NCI-H82 (cell line): ENCODE data around the gene XKR7.

Experiments
- DNase-seq: peaks from one replicate; lab custom pipeline; 2025; lab: John Stamatoyannopoulos, UW

XKR7 gene

DNA sequence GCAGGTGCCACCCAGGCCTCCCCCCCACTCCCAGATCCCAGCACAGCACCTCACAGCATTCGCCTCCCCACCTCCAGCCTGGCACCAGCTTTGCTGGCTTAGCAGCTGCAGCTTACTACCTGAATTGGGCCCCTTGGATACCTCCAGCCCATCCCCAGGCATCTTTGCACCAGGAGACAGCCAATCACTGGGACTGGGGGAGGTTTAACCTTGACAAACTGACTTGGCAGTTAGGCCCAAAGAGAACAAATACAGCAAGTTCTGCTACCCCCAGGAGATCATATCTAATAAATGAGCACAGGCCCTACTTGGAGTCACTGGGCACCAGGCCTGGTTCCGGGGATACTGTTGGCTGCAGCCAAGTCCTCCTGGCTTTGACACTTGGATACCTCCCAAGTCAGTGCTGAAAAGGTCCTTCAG, 24.9 kb upstream of the XKR7 start:
- no peak for DNase-seq

DNA sequence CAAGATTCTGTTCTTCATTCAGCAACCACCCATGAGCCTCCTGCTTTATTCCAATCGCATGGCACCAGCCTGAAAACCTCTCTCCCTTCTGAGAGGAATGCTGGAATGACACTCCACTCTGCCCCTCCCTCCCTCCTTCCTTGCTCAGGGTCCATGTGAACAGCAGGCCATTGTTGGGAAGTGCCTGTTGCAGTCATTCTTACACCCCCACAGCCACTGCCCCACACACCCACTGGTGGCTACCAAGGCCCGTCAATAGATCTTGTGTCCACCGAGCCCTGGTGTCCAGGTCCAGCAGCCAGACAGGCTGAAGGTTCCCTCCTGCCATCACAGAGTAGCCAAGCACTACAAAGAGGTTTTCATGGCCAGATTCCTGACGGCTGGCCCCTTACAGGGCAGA, 22.6 kb upstream of the XKR7 start:
- no peak for DNase-seq

DNA sequence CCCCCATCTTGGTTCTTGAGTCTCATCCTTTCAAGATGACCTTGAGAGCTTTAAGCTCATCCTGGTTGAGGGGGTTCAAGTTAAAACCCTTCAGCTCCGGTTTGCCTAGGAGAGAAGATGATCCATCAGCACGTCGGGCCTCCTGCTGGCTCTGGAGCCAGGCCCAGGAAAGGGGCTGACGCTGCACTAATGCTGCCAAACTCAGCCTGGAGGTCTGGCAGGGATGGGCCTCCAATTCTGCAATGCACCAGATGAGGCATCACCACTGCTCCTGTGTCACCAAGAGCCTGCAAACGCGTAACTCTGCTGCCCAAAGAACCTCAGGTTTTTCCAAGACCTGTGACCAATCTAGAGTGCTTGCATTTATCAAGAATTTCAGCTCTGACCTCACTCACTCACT, 22.2 kb upstream of the XKR7 start:
- no peak for DNase-seq

DNA sequence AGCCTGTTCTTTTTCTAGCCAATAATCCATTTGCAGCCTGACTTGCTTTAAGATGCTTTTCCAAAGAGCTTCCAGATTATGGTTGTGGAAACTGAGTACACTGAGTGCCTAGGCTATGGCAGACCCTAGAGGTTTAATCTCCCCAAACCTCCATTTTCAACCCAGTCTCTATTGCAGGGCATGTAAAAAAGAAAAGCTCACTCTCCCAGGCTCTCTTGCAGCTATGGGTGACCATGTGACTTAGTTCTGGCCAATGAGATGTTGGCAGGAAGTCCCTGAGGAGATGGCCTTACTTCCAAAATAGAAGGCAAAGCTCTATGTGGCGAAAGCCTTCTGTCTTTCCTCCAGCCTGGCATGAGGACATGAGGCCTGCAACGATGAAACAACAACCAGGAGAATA, 19.9 kb upstream of the XKR7 start:
- no peak for DNase-seq

DNA sequence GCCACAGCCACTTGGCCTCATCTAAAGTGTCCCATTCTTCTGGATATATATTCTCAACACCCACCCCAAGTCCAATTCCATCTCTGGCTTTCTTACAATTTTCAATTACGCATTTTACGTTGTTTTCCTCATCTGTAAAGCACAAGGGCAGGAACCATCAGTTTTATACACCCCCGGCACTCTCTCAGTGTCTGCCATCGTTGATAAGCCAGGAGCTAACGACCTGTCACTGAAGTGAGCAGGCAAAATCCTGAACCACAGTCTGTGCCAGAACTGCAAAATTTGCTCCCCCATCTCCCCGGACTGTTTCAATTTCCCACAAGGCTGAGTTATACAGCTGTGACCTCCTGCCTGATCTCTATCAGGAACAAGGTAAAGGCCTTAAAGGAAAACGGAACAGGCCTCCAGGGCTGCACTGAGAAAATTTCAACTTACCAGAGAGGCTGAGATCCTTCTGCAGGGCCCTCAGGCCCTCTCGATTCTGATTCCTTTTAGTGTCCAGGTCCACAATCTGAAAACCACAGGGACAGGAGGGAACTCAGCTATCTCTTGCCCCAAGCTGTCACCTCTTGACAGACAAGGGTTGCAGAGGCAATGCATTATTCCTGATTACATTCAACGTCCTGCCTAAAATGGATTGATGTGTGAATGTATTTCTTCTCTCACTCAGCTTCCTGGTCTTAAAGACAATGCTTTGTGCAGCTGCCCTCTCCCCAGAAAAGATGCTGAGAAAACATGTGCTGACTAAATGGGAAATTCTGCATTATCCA, 17.9 kb upstream of the XKR7 start:
- no peak for DNase-seq

DNA sequence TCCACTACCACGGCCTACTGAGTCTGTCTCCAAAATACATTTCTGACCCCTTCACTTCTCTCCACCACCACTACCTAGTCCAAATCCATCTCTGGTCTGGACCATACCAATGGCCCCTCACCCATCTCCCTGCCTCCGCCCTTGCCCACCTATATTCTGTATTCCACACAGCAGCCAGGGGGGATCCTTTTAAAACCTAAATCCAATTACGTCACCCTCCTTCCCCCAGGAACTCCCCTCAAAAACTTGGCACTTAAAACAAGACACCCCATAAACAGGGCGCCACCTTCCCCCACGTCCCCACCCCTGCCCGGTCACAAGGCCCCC, 16.8 kb upstream of the XKR7 start:
- no peak for DNase-seq

DNA sequence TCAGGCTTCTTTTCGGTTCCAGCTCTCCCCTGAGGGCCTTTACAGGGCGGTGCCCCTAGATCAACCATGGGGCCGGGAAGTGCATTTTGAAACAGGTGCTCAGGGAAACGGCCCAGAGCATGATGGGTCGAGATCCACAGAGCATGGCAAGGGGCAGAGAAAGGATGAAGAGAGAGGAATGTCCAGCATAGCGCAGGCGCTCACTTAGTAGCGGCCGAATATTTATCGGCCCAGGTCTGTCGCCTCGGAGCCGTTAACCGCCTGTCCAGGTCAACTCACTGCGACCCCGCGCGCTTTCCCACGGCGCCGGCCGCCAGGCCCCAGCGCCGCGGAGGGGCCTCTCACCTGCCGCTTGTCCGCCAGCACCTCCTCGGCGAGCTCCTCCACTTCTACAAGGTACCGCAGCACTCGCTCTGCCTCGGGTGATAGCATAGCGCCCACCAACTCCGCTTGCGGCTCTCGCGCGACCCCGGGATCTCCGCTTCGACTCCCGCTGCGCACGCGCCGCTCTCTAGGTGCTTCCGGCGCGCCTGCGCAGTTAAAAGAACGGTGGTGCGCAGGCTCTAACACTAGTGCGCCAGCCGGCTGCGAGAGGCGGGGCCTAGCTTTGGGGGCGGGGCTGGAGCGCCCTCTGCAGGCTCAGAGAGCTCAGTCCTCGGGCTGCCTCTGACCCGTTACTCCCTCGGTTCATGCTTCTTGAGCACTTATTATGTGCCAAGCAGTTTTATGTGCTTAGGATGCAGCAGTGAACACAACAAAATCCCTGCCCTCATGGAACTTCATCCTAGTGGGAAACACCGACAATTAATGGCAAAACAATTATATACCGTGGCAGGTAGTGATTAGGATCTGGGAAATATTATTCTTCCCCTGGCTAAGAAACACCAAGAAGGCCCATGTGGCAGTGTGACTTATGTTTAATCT, 16.2 kb upstream of the XKR7 start, which contains the start of gene PDRG1:
Gene PDRG1, minus strand, starts transcription at position 517 of the 924 bp plus-strand sequence. Its CDS starts 85 bp downstream, at position 432.
- DNase-seq: peak; percentile 99

DNA sequence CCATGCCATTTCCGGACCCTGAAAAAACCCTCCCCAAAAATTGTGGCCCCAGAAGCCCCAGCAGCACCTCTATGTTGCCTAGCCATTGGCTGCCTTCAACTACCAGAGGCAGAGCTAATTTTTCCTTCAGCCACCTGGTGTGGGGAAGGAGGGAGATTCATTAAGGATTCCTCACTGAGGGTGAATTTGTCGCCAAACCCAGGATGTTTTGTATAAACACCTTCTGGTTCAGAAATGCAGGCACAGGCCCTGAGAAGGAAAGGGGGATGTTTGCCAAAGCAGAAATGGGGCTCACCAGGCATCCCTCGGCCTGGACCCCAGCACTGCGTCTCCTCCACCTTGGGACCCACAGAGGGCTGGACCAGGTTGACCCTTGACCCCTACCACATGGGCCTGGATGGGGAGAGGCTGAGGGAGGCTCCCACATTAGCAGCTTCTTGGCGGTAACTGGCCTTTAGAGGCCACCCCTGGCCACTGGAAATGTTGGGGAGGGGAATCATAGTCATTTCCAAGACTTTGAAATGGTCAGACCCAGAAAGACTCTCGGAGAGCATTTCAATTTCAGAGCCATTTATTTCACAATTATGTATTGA, 14.3 kb upstream of the XKR7 start:
- no peak for DNase-seq

DNA sequence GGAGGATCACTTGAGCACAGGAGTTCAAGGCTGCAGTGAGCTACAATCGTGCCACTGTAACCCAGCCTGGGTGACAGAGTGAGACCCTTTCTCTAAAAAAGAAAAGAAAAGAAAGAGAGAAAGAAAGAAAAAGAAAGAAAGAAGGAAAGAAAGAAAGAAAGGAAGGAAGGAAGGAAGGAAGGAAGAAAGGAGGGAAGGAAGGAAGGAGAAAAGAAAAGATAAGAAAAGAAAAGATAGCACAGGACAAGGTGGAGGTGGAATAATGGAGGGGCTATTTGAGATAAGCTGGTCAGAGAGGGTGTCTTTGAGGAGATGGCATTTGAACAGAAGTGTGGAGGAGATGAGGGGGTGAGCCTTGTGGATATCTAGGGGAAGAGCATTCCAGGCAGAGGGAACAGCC, 13.5 kb upstream of the XKR7 start:
- DNase-seq: no peak

DNA sequence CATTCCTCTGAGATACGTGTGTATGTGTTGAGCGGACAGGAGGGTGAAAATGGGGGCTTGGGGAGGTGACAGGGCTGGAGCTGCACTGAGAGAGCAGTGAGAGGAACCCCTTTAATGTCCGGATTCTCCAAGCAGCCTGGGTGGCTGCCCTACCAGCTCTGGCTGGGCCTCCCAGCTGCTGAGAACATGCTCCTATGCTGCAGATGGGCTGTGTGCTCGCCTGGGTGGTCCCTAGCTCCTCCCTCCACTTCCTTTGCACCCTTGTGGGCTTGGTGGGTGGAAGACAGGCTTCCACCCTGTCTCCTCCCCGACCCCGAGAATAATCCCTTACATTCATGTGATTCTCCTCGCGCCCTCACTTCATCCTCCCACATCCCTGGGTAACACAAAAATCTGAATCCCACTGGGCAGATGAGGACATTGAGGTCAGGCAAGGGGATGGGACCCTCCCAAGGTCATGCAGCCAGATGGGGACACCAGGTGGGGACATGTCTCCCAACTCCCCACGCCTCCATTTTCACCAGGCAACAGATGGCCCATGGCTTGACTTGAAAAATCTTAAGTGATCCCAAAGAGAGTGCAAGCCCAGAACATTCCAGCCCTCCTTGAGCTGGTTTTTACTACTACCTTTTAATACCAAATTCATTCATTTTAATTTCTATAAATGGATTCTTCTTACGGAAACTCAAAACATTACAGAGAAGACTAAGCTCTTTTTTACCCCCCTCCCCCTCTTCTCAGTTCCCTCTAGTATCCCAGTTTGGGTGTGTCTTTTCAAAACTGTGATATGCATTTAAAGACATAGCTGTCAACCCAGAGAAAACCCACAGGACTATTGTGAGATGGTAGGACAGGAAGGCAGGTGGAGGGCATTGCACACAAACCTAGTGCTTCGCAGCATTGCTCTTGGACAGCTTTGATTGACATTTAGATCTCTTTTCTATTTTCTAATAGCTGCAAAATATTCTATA, 11.1 kb upstream of the XKR7 start:
- DNase-seq: peak; percentile 97

DNA sequence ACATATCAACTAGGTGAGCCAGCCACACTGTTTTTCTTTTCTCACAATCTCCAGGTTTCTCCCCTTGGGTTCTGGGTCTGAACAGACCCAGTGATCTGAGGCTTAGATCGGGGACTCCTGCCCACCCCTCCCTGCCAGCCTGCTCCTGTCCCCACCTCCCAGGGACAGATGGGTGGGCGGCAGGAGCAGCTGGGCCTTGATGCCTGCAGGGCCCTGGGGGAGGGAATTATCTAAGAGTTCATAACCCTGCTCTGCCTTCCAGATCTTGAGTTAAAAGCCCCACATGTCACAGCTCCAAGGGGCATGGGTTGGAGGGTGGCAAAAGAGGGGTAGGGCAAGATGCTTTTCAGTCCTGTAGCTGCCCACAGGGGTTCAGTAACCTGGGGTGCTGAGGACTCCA, 5.2 kb upstream of the XKR7 start:
- peak; percentile 98 for DNase-seq

DNA sequence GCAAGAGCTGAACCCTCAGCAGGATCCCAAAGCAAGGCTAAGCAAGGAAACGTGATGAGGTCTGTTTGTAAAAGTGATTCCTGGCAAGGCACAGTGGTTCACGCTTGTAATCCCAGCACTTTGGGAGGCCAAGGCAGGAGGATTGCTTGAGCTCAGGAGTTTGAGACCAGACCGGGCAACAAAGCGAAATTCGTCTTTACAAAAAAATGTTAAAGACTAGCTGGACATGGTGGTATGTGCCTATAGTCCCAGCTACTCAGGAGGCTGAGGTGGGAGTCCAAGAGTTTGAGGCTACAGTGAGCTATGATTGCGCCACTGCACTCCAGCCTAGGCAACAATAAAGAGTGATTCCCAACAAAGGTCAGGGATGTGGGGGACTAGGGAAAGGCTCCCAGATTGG, 4.1 kb upstream of the XKR7 start:
- DNase-seq: no peak

DNA sequence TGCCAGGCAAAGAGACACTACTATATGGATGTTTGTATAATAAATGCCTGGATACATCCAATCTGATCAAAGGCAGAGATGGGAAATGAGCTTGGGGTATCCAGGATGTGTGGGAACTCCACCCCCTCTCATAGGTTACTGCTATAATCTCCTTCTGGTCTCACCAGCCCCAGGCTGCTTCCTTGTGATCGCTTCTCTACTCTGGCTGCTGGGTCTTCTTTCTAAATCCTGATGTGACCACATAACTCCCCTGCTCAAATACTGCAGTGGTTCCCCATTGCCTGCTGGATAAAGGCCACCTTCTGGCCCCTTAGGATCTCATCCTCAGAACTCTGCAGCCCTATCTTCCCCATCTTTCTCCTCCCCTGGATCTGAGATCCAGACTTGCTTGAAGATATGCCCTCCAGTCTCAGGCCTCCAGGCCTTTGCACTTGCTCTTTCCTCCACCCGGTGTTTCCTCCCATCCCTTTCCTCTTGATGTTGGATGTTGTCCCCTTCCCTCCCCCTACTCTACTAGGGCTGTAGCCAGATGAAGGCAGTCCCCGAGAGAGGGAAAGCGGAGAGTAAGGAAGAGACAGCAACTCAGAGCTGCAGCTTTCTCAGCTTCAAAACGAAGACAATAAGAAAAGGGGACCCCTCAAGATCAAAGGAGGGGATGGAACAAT, 828 bp upstream of the XKR7 start:
- DNase-seq: peak; percentile 79

DNA sequence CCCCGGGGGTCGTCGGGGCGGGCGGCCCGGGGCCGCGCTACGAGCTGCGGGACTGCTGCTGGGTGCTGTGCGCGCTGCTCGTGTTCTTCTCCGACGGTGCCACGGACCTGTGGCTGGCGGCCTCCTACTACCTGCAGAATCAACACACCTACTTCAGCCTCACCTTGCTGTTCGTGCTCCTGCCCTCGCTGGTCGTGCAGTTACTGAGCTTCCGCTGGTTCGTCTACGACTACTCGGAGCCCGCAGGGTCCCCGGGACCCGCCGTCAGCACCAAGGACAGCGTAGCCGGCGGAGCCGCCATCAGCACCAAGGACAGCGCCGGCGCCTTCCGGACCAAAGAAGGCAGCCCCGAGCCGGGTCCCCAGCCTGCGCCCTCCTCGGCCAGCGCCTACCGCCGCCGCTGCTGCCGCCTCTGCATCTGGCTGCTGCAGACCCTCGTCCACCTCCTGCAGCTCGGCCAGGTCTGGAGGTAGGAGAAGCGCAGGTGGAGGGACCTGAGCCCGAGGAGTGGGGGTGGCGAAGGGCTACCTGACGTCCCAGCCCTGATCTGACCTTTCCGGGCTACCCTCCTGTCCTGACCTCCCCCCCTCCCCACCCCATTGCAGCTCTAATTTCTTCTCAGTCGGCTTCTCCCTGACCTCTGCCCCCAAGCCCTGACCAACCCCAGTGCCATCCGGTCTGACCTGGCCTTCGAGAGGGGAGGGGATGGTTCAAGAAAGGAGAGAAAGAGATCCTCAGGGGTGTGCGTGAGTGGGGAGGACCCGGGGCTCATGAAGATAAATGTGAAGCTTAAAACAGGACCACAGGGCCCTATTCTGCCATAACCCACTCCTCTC, 558 bp downstream of the XKR7 start:
- peak; percentile 64 for DNase-seq

DNA sequence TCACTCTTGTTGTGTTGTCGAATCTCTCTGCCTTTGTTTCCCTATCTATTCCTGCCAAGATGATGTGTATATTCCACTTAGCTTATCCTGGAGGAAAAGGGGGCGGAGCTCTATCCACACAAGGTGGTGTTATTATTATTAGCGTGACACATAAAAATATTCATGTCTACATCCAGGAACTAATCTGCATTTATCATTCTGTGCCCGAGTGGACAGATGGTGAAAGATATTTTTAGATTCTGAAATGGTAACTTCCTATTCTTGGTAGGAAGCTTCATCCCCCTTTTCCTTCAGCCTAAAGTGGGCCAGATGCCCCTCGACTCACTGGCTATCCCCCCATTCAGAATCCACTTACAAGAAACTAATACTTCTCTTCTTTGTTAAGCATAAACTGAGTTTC, 2.0 kb downstream of the XKR7 start:
- DNase-seq: no peak

DNA sequence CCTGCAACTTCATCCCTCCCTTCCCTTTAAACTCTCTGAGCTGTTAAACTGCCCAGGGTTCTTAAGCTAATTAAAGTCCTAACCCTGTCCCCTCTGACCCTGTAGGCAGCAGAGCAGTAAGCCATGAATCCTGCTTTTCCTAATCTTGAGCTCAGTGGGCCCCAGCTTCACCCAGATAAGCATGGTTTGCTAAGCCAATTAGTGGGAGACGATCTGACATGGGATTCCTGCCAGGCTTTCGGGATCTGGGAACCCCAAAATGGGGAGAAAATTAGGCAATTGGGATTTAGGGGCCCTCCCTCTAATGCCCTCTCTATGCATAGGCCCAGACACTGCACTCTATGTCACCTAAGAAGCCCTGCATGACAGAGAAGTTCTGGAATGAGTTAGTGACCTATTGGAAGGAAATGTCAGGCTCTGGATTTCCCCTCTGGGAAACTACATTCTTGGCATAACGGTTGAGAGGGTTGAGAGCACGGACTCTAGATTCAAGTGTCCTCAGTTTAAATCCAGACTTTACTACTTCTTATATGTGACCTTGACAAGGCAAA, 4.6 kb downstream of the XKR7 start:
- peak; percentile 97 for DNase-seq

DNA sequence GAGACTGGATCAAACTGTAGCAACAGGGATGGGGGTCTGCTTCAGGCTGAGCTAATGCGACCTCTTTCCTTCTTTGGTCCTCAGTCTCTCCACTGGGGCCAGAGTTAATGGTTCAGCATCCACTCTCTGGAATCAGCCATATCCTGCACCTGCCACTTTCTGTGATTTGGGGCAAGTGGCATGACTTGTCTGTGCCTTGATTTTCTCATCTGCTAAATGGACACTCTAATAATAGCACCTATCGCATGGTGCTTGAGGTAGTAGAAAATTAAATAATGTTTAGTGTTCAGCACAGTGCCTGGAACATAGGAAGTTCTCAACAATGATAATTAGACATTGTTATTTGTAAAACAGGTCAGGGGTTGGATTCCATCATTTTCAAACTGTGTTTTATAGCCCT, 6.3 kb downstream of the XKR7 start:
- no peak for DNase-seq

DNA sequence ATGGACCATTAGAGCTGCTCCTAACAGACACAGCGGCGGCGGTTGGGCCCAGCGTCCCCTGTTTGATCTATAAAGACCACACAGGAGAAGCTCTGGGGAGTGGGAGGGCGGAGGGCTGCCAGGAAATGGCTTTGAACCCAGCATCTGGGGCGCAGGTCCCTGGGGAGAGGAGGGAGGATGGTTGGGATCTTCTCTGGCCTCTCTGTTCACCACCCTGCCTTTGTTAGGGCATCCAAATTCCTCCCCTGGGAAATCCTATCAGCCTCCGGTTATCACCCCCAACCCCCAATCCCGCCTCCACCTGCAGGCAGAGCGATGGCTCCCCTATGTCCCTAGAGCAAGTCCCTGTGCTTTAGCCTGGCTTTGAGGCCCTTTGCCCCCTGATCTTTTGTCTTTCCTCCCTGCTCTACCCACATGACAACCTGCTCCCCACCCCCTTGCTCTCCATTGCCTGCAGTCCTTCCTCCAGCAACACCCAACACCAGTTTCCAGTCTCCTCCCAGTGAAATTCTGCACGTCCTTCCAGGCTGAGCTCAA, 7.1 kb downstream of the XKR7 start:
- DNase-seq: peak; percentile 80

DNA sequence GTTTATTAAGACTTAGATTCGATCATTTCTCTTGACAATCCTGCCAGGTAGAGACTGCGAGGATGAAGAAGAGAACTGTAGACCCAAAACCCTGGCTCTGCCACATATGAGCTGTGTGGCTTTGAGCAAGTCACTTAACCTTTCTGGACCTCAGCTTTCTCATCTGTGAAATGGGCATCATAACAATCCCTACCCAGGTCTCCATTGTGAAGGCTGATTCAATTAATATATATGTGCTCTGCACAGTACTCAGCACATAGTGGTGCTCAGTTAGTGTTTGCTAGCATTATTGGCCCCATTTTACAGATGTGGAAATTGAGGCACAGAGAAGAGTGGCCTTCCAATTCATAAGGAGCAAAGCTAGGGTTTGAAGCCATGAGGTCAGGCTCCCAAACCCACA, 7.9 kb downstream of the XKR7 start:
- no peak for DNase-seq

DNA sequence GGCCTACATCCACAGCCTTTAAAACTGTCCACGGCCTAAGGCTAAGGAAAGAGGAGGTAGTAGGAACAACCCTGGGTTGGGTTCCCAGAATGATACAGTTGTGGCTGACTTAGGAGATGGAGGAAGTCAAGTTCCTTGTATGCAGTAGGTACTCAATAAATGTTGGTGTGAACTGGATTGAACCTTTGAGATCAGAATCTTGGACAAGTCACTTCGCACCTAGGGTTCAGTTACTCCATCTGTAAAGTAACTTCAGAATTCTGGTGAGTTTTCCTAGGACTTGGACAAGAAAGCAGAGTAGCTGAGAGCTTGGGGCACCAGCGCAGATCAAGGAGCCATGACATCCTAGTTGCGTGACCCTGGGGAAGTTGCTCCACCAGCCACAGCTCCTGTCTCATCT, 9.1 kb downstream of the XKR7 start:
- DNase-seq: no peak
